GM08714 (cell line): ENCODE data around the gene GPA33.

ENCODE experiments used
- H3K4me3 ChIP-seq: fragments of 200-500 bp; sonication (Bioruptor generic); 2 replicates; pipeline ENCODE4 v1.5.1; 2014; ENCODE audit warnings: mild to moderate bottlenecking, low read length, inconsistent platforms
- ZNF274 ChIP-seq: IDR thresholded peaks from 2 replicates; pipeline ENCODE4 v1.6.1; 2012; ENCODE audit warnings: mild to moderate bottlenecking, low read depth, low read length

GPA33 gene

GRCh38 chr1:167126811-167127210 lies 36.6 kb upstream of the GPA33 start:
- H3K4me3 ChIP-seq, result no peak overlapping the region
- TF ChIP-seq ZNF274, result no peak

DNA sequence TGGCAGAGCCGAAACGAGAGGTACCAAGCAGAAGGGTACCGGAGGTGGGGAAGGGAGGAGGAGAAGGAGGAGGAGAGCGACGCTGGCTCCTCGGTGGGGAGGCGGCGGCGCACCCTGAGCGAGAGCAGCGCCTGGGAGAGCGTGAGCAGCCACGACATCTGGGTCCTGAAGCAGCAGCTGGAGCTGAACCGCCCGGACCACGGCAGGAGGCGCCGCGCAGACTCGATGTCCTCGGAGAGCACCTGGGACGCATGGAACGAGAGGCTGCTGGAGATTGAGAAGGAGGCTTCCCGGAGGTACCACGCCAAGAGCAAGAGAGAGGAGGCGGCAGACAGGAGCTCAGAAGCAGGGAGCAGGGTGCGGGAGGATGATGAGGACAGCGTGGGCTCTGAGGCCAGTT lies 36.1 kb upstream of the GPA33 start:
- no peak for TF ChIP-seq ZNF274

GRCh38 chr1:167122568-167122967 lies 32.4 kb upstream of the GPA33 start:
- H3K4me3 ChIP-seq, result no peak overlapping the region
- no peak for TF ChIP-seq ZNF274

More for the DNA sequence above, 36.1 kb upstream of the GPA33 start:
- no peak overlapping the region for H3K4me3 ChIP-seq

DNA sequence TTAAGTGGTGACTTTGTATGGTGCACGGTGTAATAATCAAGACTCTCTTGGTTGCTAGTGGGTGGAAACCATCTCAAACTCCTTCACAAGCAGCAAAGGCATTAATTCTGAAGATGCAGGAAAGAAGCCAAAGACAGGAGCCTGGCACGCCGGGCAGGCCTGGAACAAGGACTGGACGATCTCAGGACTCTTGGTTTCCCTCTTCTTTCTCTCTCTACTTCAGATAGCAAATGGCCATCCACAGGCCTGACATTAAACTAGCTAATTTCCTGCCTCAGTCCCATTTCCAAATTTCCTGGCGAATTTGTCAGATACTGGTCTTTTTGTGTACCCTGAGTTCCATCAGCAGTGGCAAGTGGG lies 31.9 kb upstream of the GPA33 start:
- H3K4me3 ChIP-seq, result no peak overlapping the region
- no peak for TF ChIP-seq ZNF274

- no peak for TF ChIP-seq ZNF274
- H3K4me3 ChIP-seq, result peak overlapping the region; percentile 21; the same call in 1 of the 2 replicates
Measured at GRCh38 chr1:167121375-167122120, 31.4 kb upstream of the GPA33 start.

DNA sequence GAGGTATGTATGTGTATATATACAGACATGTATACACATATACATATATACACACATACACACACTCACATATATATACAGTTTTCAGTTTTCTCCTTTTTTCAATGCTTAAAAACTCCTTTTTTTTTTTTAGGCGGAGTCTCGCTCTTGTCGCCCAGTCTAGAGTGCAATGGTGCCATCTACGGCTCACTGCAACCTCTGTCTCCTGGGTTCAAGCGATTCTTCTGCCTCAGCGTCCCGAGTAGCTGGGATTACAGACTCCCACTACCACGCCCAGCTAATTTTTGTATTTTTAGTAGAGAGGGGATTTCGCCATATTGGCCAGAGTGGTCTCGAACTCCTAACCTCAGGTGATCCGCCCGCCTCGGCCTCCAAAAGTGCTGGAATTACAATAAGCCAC lies 30.7 kb upstream of the GPA33 start:
- TF ChIP-seq ZNF274, result no peak
- H3K4me3 ChIP-seq, result no peak overlapping the region; the same call in 1 of the 2 replicates

DNA sequence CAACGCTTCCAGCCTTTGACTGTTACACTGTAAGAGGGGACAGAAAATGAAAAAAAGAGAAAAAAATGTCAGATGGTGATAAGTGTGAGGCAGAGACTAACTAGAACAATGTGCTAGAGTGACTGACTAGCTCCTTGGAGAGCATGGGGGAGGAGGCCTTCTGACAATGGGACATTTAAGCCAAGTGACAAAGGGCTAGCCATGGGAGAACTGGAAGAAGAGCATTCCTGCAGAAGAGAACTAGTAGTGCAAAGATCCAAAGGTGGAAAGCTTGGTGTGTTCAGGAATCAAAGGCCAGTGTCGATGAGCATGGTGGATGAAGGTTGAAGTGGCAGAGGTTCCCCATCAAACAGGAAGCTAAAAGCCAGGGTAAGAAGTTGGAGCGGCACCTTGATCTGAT lies 29.5 kb upstream of the GPA33 start:
- TF ChIP-seq ZNF274, result no peak
- no peak overlapping the region for H3K4me3 ChIP-seq

GRCh38 chr1:167118188-167118587 lies 28.0 kb upstream of the GPA33 start:
- TF ChIP-seq ZNF274, result no peak

GRCh38 chr1:167117225-167117624 lies 27.0 kb upstream of the GPA33 start:
- no peak overlapping the region for H3K4me3 ChIP-seq
- TF ChIP-seq ZNF274, result no peak

More at GRCh38 chr1:167118188-167118587, 28.0 kb upstream of the GPA33 start:
- no peak overlapping the region for H3K4me3 ChIP-seq

DNA sequence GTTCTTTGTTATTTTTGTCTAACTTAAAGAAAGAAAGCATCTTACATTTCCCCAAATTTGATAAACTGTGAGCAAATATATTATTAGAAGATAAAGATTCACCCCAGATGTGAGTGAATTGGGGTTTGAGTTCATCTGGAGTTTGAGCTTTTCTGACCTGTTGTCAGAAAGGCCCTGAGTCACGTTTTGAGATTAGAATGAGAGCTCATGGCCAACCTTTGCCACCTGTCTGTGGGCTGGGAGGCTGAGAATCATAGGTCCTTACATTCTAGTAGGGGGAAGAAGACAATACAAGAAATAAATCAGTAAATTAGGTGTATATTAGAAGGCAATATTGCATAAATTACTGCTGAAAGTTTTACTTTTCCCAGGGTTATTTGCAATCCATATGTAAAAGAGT lies 26.0 kb upstream of the GPA33 start:
- no peak for TF ChIP-seq ZNF274

DNA sequence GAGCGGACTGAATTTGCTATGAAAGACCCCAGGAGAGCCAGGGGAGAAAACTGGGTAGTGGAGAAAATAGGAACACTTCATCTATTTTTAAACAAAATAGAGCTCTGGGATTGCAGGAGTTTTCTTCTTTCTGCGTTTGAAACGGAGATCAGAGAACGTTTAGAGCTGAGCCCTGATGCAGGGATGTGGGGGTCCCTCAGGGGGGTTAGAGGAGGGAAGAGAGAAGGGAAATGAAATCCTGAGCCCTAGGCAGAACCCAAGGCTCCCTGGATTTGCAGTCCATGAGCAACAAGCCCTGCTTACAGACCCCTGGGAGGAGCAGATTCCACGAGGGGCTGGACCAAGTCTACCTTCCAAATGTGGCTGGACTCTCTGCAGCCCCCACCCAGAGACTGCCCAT lies 25.5 kb upstream of the GPA33 start:
- no peak overlapping the region for H3K4me3 ChIP-seq
- TF ChIP-seq ZNF274, result no peak

More for the DNA sequence above, 26.0 kb upstream of the GPA33 start:
- H3K4me3 ChIP-seq, result no peak overlapping the region

GRCh38 chr1:167114725-167115124 lies 24.5 kb upstream of the GPA33 start:
- TF ChIP-seq ZNF274, result no peak
- no peak overlapping the region for H3K4me3 ChIP-seq

GRCh38 chr1:167111868-167112709 lies 21.9 kb upstream of the GPA33 start:
- no peak for TF ChIP-seq ZNF274
- no peak overlapping the region for H3K4me3 ChIP-seq

- no peak overlapping the region for H3K4me3 ChIP-seq
- TF ChIP-seq ZNF274, result no peak
Measured at GRCh38 chr1:167110586-167110985, 20.4 kb upstream of the GPA33 start.

GRCh38 chr1:167109125-167109524 lies 18.9 kb upstream of the GPA33 start:
- TF ChIP-seq ZNF274, result no peak
- H3K4me3 ChIP-seq, result no peak overlapping the region
